MM.1S (cell line): ENCODE measurements around the gene POLN.

Experiments used
- DNase-seq: peaks from one replicate; pipeline ENCODE4 v3.0.0-alpha.2; 2015
- H2AFZ ChIP-seq: fragments of 300-600 bp; sonication (generic); 2 replicates; pipeline ENCODE4 v1.6.0; 2016; ENCODE audit warnings: antibody characterized with exemption, low read length
- H3F3A ChIP-seq: fragments of 300-600 bp; sonication (generic); 2 replicates; pipeline ENCODE4 v1.6.1; 2016; ENCODE audit warnings: mild to moderate bottlenecking, antibody characterized with exemption, low read length, moderate library complexity, mixed read lengths; ENCODE audit not compliant: insufficient read depth
- H3K27ac ChIP-seq: fragments of 300-600 bp; sonication (generic); 2 replicates; pipeline ENCODE4 v1.5.1; 2016; ENCODE audit warnings: mild to moderate bottlenecking, low read length
- H3K27me3 ChIP-seq: fragments of 300-600 bp; sonication (generic); replicated peaks from 2 replicates; pipeline ENCODE4 v1.6.0; 2016; ENCODE audit warnings: low read length; ENCODE audit not compliant: insufficient read depth
- H3K36me3 ChIP-seq: fragments of 300-600 bp; sonication (generic); replicated peaks from 2 replicates; pipeline ENCODE4 v1.6.1; 2016; ENCODE audit warnings: mild to moderate bottlenecking, low read length, mixed read lengths; ENCODE audit not compliant: insufficient read depth
- H3K4me1 ChIP-seq: fragments of 300-600 bp; sonication (generic); 2 replicates; pipeline ENCODE4 v1.6.1; 2016; ENCODE audit warnings: low read length, mixed read lengths
- H3K4me2 ChIP-seq: fragments of 300-600 bp; sonication (generic); 2 replicates; pipeline ENCODE4 v1.6.0; 2016; ENCODE audit warnings: low read depth, low read length
- H3K4me3 ChIP-seq: fragments of 300-600 bp; sonication (generic); 2 replicates; pipeline ENCODE4 v1.5.1; 2016; ENCODE audit warnings: low read length, mixed read lengths
- H3K79me2 ChIP-seq: fragments of 300-600 bp; sonication (generic); 2 replicates; pipeline ENCODE4 v1.6.1; 2016; ENCODE audit warnings: mixed run types, low read length, mixed read lengths
- H3K9ac ChIP-seq: fragments of 300-600 bp; sonication (generic); 2 replicates; pipeline ENCODE4 v1.6.1; 2016; ENCODE audit warnings: low read length, mixed read lengths
- H3K9me2 ChIP-seq: fragments of 300-600 bp; sonication (generic); replicated peaks from 2 replicates; pipeline ENCODE4 v1.6.1; 2016; ENCODE audit warnings: mild to moderate bottlenecking, low read length, mixed read lengths; ENCODE audit not compliant: insufficient read depth
- H3K9me3 ChIP-seq: fragments of 300-600 bp; sonication (generic); replicated peaks from 2 replicates; pipeline ENCODE4 v1.6.1; 2016; ENCODE audit warnings: mild to moderate bottlenecking, low read length, mixed read lengths; ENCODE audit not compliant: insufficient read depth
- H4K20me1 ChIP-seq: fragments of 300-600 bp; sonication (generic); 2 replicates; pipeline ENCODE4 v1.6.1; 2016; ENCODE audit warnings: mild to moderate bottlenecking, low read length, moderate library complexity, mixed read lengths; ENCODE audit not compliant: insufficient read depth
- CTCF ChIP-seq: fragments of 300-600 bp; sonication (generic); IDR thresholded peaks from 2 replicates; pipeline ENCODE4 v1.5.1; 2016; ENCODE audit warnings: antibody characterized with exemption, low read length, mixed read lengths
- EZH2 ChIP-seq: fragments of 300-600 bp; sonication (generic); optimal IDR thresholded peaks from 2 replicates; pipeline ENCODE3; 2017; ENCODE audit warnings: low read depth, mild to moderate bottlenecking, antibody characterized with exemption, low read length, mixed read lengths
- EZH2phosphoT487 ChIP-seq: fragments of 300-600 bp; sonication (generic); IDR thresholded peaks from 2 replicates; pipeline ENCODE4 v1.6.1; 2018; ENCODE audit warnings: antibody characterized with exemption, low read length

The POLN gene

GRCh38 chr4:2082627-2083026, 159.3 kb downstream of the POLN start:
- Histone ChIP-seq H3K4me3 (no peak overlapping the region), H3K27me3 (no peaks in the 10 kb centered on the region), H4K20me1 (no peaks in the 10 kb centered on the region), H3K9me2 (no peaks in the 10 kb centered on the region), H3K27ac (no peak overlapping the region), H3K79me2 (no peaks in the 10 kb centered on the region), H3K4me2 (no peak overlapping the region), H3F3A (no peaks in the 10 kb centered on the region), H3K9me3 (no peaks in the 10 kb centered on the region), H3K36me3 (no peaks in the 10 kb centered on the region), H3K4me1 (no peaks in the 10 kb centered on the region), H2AFZ (no peak overlapping the region), H3K9ac (no peak overlapping the region)
- no peak for DNase-seq
- TF ChIP-seq CTCF (no peak), EZH2phosphoT487 (no peak), EZH2 (no peak)

GRCh38 chr4:2082118-2082517, 159.8 kb downstream of the POLN start:
- H3F3A ChIP-seq, result no peaks in the 10 kb centered on the region
- no peaks in the 10 kb centered on the region for H3K27me3 ChIP-seq
- H3K4me2 ChIP-seq, result no peak overlapping the region
- no peak overlapping the region for H3K27ac ChIP-seq
- TF ChIP-seq EZH2phosphoT487, result no peak
- no peak for TF ChIP-seq EZH2
- TF ChIP-seq CTCF, result no peak
- no peaks in the 10 kb centered on the region for H4K20me1 ChIP-seq
- H3K4me1 ChIP-seq, result no peaks in the 10 kb centered on the region
- DNase-seq, result no peak
- no peaks in the 10 kb centered on the region for H3K79me2 ChIP-seq
- H3K9me2 ChIP-seq, result no peaks in the 10 kb centered on the region
- H3K9me3 ChIP-seq, result no peaks in the 10 kb centered on the region
- H2AFZ ChIP-seq, result no peak overlapping the region
- no peaks in the 10 kb centered on the region for H3K36me3 ChIP-seq
- no peak overlapping the region for H3K4me3 ChIP-seq
- H3K9ac ChIP-seq, result no peak overlapping the region

- H2AFZ ChIP-seq, result no peak overlapping the region
- no peaks in the 10 kb centered on the region for H3K79me2 ChIP-seq
- no peak overlapping the region for H3K9ac ChIP-seq
- no peaks in the 10 kb centered on the region for H3K27me3 ChIP-seq
- TF ChIP-seq EZH2 (no peak), CTCF (no peak), EZH2phosphoT487 (no peak)
- H3K4me3 ChIP-seq, result no peak overlapping the region
- DNase-seq, result no peak
- no peaks in the 10 kb centered on the region for H3K9me3 ChIP-seq
- no peaks in the 10 kb centered on the region for H3K9me2 ChIP-seq
- H3K4me1 ChIP-seq, result no peaks in the 10 kb centered on the region
- no peaks in the 10 kb centered on the region for H4K20me1 ChIP-seq
- no peak overlapping the region for H3K4me2 ChIP-seq
- no peak overlapping the region for H3K27ac ChIP-seq
- no peaks in the 10 kb centered on the region for H3K36me3 ChIP-seq
- no peaks in the 10 kb centered on the region for H3F3A ChIP-seq
Measured at GRCh38 chr4:2081540-2081939, 160.4 kb downstream of the POLN start.
